Erythroblast (primary cell): ENCODE measurements around the gene B3GNT7.

Experiments used
- GATA1 ChIP-seq: IDR thresholded peaks from 2 replicates; pipeline ENCODE4 v1.6.1; 2011; ENCODE audit warnings: low read depth, mild to moderate bottlenecking, control low read depth, low read length, moderate library complexity
- POLR2A ChIP-seq: IDR thresholded peaks from 2 replicates; pipeline ENCODE4 v1.6.1; 2011; ENCODE audit warnings: mild to moderate bottlenecking, low read length

- TF ChIP-seq POLR2A (no peak), GATA1 (no peak)
Observed at GRCh38 chr2:231369580-231370428, 25.7 kb upstream of the B3GNT7 start.
